Astrocyte of the spinal cord (primary cell): ENCODE data around the gene RGSL1.
A peak's percentile ranks its signal among the peaks of the same experiment; 100 is the strongest.

Source experiments
- DNase-seq: peaks from one replicate; pipeline ENCODE4 v3.0.0; 2011; ENCODE audit warnings: low read depth, low spot score
- H3K4me3 ChIP-seq: 2 replicates; pipeline ENCODE4 v1.5.1; 2011; ENCODE audit warnings: low read depth, mild to moderate bottlenecking, low read length, moderate library complexity
- CTCF ChIP-seq: IDR thresholded peaks from 2 replicates; pipeline ENCODE4 v1.5.1; 2012; ENCODE audit warnings: low read depth, mild to moderate bottlenecking, low read length, inconsistent platforms
- in situ Hi-C: cut with HindIII; loops from 2 replicates; pipeline ENCODE4 v1.10.0; 2017; ENCODE audit warnings: low sequenced_read_pairs

Gene RGSL1

DNA sequence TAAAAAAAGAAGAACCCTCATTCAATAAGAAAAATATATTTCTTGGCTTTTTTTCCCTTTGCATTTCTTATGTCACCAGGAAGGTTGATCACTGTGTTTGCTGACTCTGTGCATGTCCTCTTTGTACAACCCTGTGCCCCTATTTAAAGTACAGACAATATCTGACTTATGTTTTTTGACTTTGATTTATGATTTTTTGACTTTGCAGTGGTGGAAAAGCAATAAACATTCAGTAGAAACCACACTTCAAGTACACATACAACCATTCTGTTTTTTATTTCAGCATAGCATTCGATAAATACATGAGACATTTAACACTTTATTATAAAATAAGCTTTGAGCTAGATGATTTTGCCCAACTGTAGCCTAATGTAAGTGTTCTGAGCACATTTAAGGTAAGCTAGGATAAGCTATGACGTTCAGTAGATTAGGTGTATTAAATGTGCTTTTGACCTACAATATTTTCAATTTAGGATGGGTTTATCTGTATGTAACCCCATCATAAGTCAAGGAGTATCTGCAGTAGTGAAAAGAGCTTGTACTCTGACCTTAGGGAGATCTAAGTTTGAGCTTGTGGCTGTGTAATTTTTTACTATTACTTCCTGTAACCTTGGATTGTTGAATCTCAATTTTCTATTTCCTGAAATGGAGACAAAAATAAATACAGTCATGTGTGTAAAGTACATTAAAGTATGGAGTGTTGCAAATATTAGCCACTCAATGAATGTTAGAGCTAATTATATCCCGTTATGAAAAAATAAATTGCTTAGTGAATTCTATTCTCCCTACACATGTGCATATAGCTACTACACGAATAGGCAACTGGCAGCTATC is 137.9 kb downstream of the RGSL1 start:
- no peak for DNase-seq
- in situ Hi-C loops: no loop called here
- peak overlapping the region; percentile 76 for H3K4me3 ChIP-seq
- TF ChIP-seq CTCF: no peak

DNA sequence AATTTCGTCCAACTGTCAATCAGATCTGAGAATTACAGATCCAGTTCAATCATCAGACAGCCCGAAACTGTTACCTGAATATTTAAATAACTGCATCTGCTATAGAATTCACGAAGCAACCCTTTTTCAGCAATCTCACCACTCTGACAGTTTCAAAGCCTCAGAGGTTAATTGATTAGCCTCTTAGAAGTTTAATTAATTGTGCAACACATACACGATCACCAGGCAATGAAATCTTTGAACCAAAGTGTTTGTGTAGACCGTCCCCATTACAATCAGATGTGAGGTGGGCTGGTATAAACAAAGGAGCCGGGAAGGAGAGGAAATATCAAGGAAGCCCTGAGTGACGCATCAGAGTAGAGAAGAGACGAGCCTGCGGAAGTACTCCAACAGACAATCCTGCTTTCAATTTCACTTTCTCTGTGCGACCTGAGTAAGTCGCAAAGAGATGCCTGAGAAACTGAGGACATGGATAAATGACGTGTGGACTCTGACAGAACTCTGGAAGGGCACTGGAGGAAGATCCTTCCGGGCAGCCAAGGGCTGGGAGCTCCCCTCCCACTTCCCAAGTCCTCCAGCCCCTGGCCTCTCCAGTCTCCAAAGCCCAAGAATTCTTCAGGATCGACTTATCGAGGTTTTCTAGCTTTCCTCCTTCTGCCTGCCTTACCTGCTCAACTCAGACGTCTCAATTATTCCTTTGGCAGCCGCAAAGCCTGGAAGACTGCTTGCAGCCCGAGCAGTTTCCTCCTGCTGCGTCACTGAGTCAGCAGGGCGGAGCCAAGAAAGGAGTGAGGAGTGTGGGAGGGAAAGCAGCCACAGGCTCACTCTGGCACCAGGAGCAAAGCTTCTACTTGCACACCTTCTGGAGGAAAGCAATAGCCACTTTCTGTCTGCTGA is 138.8 kb downstream of the RGSL1 start, which contains the start of gene RNASEL:
Gene RNASEL (minus strand): TSS at position 757 of the 897 bp plus-strand sequence. CDS start 2,450 bp downstream, outside the sequence.
- in situ Hi-C loops: no loop called here

DNA sequence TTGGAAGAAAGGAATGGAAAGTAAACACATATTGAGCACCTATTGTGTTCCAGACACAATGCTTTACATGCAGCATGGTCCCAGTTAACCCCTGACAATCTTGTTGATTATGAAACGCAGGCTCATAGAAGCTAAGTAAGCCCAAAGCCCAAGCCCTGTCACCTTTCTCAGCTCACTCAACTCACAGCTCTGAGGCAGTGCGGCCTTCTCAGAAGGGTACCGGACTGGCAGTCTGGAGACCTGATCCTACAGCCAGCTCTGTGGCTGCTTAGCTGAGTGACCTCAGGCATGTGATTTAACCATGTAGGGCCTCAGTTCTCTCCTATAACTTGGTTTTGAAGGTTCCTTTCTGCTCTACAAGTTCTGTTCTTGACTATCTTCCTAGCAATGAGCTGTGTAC is 139.6 kb downstream of the RGSL1 start:
- DNase-seq: no peak
- H3K4me3 ChIP-seq: no peak overlapping the region
- TF ChIP-seq CTCF: no peak
- in situ Hi-C loops: no loop called here

More for the DNA sequence above, 138.8 kb downstream of the RGSL1 start, which contains the start of gene RNASEL:
- peak within 1 kb of the TSS; percentile 76 for H3K4me3 ChIP-seq
- DNase-seq: peak; percentile 75
- TF ChIP-seq CTCF: no peak

DNA sequence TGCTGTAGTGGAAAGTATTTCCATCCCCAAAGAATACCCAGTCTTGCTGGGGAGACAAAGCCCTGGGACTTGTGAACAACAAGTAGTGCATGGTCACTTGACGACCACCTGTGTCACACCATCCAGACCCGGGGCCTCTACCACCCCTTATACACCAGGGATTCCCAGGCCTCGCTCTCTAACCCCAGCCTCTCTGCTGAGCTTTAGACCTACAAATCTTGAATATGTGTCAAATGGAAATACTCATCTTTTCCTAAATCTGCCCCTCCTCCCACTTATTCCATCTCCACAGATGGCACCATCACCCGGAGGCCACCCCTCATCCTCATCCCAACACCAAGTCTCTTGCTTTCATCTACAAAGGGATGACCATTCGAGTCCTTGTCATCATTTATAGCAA is 140.0 kb downstream of the RGSL1 start:
- no peak for DNase-seq
- in situ Hi-C loops: loop anchor here (10.0 kb wide), 1 partner anchor 195 kb away; the partner anchor contains the start of gene NPL
- no peak overlapping the region for H3K4me3 ChIP-seq
- no peak for TF ChIP-seq CTCF

- no peak overlapping the region for H3K4me3 ChIP-seq
- peak; percentile 65 for DNase-seq
- in situ Hi-C loops: loop anchor here (10.0 kb wide), 1 partner anchor 189 kb away; the partner anchor contains the start of gene NPL
- peak; percentile 95 for TF ChIP-seq CTCF
Measured at GRCh38 chr1:182595641-182596240, 145.8 kb downstream of the RGSL1 start.

DNA sequence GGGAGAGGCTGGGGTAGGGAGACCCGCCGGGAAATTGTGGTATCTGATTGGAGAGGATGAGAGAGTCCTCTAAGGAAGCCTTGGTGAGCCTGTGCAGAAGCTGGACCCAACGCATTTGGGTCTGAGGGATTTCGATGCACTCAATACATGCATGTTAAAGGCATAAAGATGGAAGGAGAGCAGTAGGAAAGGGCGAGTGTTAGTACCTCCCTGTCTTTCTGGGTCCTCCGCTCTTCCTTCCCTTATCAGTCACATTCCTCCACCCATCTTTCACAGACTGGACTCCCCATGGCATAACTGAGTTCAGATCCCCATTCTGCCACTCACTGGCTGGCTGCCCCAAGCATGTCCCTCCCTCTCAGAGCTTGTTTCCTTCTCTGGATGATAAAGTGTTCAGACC is 147.0 kb downstream of the RGSL1 start:
- in situ Hi-C loops: loop anchor here (10.0 kb wide), 1 partner anchor 188 kb away; the partner anchor contains the start of gene NPL
- no peak for DNase-seq
- no peak overlapping the region for H3K4me3 ChIP-seq
- TF ChIP-seq CTCF: no peak
